Measurements from ENCODE around the gene TUBGCP6. TPM values are rescaled to one million over a fixed set of nuclear protein-coding genes. Genes with fewer than 3 reads are reported as not detected.

The TUBGCP6 gene
- total and polyA plus RNA-seq, 10 of the 15 experiments (the other 5 are each of a cell fraction or from before 2014, with no cell fraction given) = 0.74 to 41.4 (median 19.4) TPM

GRCh38 chr22:50250555-50251476 is 6.0 kb upstream of the TUBGCP6 start, which contains the start of gene HDAC10 (continued):
- TF ChIP-seq GABPA (IDR thresholded peaks at IDR 0.05; ENCODE audit: low read depth) (no peak), PAX8 (IDR thresholded peaks at IDR 0.05) (no peak), RAD51 (IDR thresholded peaks at IDR 0.05) (no peak), EGR1 (IDR thresholded peaks at IDR 0.05; ENCODE audit: borderline replicate concordance in 1 of 2, low read depth in 2 of 2, low read length in 2 of 2) (no peak), TCF3 (IDR thresholded peaks at IDR 0.05; ENCODE audit: borderline replicate concordance, insufficient read depth, low read depth, low read length) (no peak), ZBTB11 (CRISPR knock-in tag; IDR thresholded peaks at IDR 0.05) (no peak), WRNIP1 (IDR thresholded peaks at IDR 0.05; ENCODE audit: borderline replicate concordance, low read depth, low read length) (no peak)
